ENCODE measurements around the gene GRK6.
"Not testable (repeated sequence)": the region's sequence is repeated elsewhere in the genome, so short reads cannot be mapped to it uniquely, and the experiment has no call there.

Gene GRK6

DNA sequence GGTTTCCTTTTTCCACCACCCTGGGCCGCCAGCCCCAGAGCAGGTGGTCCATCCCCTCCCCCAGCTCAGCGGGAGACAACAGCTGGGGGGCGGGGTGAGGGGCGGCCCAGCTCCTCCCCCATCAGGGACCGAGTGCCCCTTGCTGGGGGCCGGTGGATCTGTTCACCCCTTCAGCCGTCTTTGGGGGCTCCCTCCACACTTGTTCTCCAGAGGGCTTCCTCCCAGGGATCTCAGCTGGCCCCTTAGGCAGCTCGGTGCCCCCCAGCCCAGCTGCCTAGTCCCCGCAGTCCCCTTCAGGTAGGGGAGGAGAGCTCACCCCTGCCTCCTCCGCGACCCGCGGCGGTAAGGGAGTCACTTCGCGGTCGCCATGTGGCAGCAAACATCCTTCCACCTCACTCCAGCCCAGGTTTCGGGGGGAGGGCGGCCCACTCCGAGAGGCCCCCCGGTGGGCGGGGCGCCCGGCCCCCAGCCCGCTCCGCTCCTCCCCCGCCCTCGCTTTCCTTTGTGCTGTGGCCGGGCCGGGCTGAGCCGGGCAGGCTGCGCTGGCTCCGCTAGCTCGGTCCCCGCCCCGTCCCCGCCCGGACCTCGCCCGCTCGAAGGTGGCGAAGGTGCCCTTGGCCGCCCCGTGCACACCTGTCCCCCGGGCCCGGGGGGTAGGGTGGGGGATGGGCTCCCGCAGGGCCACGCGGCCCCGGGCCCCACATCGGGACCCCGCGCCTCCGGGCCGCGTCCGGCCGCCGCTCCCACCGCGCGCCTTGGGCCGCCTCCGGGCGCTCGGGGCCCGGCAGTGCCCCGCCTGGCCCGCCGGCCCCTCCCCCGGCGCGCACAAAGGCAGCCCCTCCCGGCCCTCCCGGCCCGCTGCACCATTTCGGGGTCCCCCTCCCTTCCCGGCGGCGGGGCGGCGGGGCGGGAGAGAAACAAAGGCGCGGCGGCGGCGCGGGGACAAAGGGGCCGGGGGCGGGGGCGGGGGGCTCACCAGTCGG lies 46.3 kb downstream of the GRK6 start:
- peak; percentile 62 for DNase-seq

DNA sequence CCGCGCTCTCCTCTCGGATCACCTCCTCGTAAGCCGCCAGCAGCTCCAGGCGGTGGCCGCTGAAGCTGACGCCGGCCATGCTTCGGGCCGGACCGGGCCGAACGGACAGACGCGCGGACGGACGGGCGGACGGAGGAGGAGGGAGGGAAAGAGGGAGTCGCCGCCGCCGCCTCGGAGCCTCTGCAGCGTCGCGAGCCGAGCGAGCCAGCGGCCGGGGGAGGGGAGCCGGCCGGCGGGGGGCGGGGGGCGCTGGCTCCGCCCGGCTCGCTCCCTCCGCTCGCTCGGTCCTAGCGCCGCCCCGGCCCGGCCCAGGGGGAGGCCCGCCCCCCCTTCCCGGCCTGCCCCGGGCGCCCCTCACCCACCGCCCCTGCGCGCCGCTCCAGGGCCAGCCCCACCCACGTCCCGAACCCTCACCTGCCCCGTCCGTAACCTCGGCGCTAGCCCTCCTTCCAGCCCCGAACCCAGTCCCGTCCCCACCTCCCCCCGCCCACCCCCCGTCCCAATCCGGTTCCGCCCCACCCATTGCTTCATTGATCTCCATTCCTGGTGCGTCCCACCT lies 47.0 kb downstream of the GRK6 start, which contains the start of gene DBN1:
Gene DBN1 (minus strand): TSS at position 192 of the 559 bp plus-strand sequence. CDS start 113 bp downstream, at position 79.
- DNase-seq: no peak

DNA sequence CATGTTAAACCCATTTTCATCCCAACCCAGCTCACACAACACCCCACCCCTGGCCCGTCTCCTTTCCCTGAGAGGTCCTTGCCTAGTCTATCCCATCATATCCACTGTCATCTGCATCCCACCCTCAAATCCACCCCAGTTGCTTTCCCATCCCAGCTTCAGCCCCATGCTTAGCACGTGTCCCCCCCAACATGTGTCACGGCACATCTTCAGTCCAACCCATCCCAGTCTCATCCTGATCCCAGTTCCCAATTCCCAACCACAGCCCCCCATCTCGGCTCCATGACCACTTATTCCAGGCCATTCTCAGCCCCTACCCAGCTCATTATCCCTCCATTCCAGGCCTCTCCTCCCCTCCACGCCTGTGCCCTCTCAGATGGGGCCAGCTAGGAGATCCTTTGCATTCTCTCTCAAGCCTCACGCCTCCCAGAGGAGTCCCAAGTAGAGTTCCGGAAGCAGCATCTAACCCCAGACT lies 47.6 kb downstream of the GRK6 start:
- no peak for DNase-seq

DNA sequence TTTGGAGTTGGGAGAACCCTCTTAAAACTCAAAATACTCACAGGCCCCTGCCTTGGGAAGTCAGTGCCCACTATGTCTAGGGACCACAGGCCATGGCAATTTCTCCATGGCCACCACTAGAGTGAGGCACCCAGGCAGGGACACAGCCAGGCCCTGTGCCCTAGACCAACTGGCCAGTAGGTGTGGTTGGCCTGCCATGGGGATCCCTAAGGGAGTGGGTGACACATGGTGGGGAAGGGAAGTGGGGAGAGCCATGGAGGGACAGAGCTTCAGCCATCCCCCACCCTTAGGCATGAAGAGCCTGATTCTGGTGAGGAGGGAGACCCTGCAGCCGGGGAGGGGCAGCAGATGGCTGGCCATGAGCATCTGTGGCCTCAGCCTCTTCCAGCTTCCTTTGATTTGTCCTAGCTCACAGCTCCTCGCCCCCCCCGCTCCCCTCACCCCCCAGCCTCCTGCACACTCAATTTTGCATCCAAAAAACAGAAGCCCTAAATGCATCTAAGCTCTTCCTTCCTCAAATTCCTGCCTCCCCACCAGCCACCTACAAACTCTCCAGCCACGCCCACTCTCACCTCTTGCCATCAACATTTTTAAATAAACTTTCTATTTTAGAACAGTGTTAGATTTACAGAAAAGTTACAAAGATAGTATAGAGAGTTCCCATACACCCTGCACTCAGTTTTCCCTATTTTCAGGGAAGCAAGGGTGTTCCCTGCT lies 48.5 kb downstream of the GRK6 start:
- no peak for DNase-seq

DNA sequence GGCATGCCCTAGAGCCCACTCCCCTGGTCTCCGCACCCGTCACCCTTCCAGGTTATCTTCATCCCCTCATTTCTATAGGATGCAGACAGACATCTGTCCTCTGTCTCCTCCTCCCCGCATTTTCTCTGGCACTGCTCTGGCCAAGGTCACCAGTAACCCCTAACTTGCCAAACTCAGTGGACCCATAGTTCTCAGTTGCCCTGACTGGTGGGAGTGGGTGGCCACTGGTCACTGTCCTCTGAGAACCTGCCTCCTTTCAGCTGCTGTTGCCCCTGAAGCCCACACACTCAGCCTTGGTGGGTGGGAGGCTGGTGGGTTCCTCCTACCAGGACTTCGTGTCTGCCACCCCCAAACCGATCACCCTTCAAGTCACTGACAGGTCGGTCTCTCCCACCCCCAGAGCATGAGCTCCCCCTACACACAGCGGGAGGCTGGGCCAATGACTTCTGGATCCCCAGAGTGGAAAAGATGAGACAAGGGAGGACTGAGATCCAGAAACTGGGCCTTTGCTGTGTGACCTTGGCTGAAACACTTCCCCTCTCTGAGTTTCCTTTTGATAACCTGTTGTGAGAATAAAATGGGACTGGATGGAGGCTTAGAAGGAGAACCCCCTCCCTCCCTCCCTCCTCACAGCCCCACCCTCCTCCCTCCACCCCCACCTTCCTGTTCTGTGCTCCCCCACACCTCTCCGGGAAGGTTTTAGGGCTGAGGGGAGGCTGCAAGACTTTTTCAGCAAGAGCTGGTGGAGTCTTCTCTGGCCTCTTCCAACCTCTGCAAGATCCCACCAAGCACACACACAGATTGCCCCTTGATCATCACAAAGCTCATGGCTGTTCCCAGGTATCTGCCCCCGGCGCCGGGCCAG lies 49.3 kb downstream of the GRK6 start:
- DNase-seq: no peak

DNA sequence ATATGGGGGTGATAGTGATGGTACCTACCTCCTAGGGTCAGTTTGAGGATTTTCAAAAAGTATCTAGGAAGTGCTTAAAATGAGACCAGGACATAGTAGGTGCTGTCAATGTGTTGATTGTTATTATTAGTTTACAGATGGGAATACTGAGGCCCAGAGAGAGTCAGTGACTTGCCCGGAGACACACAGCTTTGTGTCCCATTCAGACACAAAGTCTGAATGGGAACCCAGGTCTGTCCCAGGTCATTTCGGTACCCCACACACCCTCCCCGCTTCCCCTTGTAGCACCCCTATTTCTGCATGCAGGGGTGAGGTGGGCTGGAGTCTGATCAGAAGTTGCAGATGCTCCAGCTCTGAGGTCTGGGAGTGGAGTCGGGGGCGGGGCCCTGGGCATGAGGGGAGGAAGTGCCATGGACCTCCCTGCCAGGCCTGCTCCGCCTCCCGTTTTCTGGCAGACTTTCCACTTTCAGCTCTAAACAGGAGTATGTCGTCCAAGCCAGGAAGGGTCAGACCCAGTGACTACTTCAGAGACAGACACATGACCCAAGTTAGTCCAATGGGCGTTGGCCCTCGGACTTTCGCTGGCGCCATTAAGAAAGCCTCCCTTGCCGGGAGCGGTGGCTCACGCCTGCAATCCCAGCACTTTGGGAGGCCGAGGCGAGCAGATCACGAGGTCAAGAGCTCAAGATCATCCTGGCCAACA lies 50.2 kb downstream of the GRK6 start:
- no peak for DNase-seq

DNA sequence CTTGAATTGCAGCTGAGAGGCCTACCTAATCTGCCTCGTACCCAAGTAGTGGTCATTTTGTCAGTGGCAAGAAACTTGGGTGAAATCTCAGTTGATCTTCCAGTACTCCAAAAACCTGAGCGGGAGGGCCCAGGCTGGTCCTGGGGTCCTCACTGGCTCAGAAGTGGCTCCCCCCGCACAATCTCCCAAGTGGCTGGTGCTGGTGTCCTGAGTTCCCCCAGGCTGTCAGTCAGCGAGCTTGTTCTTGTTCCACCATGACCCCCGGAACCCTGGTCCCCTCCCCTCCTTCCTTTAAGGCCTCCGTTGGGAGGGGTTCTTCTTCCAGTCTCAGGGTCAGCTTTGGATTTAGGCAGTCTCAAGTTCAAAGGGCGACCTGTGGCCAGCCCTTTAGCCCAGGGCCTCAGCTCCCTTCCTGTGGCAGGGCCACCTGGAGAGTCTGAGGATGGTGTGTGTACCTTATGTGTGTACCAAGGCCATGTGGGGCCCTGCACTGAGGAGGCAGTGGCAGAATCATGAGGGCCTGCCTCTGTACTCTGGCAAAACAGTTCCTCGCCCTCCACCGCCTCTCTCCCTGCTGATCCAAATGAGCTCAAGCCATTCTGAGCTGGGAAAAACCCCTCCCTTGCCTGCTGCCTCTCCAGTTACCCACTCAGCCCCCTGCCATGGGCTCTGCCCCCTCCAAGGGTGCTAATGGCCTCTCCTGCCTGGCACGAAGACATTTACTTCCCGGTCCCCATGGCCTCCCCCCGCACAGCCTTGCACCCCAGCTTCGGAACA lies 51.4 kb downstream of the GRK6 start:
- DNase-seq: no peak

DNA sequence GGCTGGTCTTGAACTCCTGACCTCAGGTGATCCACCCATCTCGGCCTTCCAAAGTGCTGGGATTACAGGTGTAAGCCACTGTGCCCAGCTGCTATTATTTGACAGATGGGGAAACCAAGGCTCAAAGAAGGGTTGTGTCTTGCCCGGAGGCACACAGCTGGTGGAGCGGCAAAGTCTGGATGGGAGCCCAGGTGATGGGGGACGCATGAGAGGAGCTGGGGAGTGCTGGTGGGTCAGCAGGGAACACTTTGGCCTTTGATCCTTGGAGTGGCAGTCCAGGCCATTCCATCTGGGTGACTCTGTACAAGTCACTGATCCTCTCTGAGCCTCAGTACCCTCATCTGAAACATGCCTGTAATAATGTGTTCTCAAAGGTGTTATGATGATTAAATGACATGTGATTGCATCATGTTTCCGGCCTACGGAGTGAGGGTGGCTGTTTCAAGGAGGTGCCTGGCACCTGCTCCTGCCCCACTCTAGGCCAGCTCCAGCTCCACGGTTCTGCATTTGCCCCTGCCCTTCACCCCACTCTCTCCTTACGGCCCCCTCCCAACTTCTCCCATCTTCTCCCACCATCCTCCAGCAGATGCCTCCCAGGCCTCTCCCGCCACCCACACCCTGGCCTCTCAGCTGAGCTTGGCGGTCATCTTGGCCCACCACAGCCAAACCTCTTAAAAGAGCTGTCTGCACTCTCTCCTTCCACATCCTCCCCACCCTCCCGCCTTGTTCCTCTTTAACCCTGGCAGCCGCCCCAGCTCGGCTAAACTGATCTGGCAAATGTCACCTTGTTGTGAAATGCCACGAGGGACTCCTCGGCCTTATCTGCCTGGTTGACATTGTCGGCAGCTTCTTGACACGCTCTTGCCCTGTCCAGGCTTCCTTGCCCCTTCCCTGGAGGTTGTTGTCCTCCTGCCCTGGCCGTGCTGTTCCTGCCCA lies 52.5 kb downstream of the GRK6 start:
- DNase-seq: peak; percentile 23

DNA sequence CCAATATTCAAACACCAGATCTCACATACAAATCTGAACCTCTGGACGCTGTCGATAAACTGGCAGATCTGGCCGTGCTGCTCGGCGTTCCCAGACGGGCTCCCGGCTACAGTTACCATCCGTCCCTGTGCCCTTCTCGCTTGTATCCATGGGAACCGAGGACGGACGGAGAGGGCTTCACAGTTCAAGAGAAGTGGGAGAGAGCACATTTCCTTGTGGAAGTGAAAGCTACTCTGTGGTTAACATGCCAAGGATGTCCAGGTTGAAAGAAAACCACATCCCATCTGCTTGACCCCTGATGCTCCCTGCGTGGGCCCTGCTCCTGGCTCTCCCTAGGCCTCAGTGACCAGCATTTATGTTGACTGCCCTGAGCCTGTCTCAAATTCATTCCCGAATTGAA lies 53.3 kb downstream of the GRK6 start:
- DNase-seq: no peak

DNA sequence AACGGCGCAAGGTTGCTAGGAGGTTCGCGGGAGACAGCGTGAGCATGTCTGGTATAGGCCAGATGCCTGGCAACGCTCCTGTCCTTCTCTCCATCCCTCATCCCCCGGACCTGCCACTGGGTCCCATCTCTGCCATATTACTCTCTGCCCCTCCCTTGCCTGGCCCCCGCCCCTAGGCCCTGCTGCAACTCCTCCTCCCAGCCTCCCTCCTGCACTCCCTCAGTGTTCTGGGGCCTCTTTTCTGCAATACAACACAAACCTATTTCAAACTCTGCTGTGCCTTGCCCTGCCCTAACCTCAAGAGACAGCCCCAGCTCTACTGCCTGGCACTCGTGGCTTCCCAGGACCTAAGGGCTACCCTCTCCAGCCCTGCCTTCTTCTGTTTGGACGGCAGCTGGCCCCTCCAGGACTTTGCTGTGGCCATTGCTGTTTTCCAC lies 55.9 kb downstream of the GRK6 start:
- no peak for DNase-seq

DNA sequence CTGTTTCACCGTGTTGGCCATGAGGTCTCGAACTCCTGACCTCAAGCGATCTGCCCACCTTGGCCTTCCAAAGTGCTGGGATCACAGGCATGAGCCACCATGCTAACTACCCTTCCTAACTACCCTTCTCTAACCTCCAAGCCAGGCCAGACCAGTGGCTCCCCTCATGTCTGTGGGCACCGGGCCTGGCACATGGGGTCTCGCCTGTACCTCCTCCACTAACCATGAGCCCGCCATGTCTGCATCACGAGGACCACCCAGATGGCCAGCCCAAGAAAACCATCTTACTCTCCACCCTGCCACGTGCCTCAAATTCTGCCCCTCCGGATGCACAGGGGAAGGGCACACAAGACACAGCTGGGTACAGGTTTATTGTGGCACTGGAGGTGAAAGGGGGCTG lies 56.6 kb downstream of the GRK6 start:
- no peak for DNase-seq

DNA sequence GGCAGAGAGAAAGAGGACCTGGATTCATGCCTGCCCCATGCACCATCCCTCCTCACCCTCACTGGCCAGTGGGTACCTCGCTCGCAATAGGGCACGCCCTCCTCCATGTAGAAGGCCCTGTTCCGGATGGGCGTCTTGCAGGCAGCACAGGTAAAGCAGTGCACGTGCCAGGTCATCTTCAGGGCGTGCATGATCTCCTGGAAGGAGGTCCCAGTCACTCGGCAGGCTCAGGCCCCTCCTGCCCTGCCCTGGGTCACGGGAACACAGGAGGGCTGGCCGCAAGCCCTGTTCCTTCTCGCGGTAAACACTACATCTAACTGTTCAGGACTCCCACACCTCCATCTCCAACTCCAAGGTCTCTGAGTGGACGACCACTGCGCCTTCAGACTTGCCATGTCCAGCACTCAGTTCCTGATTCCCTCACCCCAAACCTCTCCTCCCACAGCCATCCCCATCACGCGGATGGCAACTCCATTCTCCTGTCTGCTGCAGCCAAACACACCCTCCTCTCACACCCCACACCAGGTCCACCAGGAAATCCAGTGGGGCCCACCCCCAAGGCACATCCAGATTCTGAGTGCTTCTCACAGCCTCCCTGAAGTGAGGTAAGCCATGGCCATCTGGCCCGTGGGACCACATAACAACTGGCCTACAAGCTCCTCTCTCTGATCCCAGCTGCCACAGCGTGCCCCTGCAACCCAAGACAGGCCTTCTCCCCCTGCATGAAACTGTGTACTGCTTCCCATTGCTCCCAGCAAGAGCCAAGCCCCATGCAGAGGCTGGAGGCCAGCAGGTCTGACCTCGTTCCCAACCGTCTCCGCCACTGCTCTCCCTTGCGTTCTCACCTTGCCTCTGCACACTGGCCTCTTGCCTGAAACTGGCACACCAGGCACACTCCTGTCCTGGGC lies 57.8 kb downstream of the GRK6 start:
- no peak for DNase-seq

DNA sequence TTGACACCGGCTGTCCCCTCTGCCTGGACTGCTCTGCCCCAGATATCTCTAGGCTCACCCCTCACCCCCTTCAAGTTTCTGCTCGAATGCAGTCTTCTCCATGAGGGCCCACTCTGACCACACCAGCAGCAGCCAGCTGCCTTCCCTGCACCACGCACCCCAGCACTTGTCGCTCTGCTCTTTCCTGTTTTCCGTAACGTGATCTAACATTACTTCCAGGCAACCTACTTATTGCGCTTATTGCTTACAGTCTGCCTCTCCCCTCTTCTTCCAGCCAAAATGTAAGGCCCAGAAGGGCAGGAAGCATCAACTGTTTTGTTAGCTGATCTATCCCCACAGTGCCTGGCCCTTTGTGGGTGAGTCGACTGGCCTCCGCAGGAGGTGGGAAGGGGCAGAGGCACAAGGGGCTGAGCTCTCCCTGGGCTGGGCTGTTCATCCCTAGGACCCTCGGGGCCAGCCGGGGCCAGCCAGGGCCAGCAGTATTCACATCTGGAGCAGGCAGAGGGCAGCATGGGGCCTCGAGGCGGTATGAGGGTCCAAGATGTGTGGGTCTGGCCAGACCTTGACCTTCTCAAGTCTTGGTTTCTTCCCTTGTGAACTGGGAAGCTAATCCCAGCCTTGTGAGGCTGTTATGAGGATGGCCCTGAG lies 58.5 kb downstream of the GRK6 start:
- DNase-seq: no peak

DNA sequence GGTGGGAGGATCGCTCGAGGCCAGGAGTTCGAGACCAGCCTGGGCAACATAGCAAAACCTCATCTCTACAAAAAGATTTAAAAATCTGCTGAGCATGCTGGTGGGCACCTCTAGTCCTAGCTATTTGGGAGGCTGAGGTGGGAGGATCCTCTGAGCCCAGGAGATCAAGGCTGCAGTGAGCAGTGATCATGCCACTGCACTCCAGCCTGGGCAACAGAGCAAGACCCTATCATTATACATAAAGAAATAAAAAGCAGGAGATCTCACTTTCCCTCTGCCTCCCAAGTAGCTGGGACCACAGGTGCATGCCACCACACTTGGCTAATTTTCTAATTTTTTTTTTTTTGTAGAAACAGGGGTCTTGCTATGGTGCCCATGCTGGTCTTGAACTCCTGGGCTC lies 59.3 kb downstream of the GRK6 start:
- DNase-seq: not testable (repeated sequence)

DNA sequence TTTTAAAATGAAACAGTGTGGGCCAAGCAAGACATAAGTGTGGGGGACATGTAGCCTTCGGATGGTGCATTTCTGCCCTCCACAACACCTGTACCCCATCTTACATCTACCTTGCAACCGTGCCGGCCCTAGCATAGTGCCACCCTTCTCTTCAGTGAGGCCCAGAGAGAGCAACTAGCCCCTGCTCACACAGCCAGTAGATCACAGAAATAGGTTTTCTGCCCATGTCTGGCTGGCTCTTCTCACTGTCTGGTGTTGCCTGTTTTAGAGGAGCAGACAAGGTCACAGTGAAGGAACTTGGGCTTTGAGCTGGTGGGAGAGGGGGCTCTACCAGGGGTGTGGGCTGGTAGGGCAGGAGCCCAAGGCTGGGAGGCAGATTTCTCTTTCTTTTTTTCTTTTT lies 59.8 kb downstream of the GRK6 start:
- no peak for DNase-seq

DNA sequence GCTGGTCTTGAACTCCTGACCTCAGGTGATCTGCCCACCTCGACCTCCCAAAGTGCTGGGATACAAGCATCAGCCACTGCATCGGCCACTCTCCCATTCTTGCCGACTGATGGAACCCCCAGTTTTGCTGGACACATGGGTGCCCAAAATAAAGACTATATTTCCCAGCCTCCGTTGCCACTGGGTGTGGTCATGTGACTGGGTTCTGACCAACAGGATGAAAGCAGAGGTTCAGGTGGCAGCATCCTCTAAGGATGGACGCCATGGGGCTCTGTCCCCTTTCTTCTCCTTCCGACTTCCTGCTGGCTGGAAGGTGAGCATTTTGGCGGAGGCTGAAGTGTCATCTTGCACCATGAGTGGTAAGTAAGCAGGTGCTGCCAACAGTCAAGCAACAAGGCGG lies 60.7 kb downstream of the GRK6 start:
- DNase-seq: no peak

DNA sequence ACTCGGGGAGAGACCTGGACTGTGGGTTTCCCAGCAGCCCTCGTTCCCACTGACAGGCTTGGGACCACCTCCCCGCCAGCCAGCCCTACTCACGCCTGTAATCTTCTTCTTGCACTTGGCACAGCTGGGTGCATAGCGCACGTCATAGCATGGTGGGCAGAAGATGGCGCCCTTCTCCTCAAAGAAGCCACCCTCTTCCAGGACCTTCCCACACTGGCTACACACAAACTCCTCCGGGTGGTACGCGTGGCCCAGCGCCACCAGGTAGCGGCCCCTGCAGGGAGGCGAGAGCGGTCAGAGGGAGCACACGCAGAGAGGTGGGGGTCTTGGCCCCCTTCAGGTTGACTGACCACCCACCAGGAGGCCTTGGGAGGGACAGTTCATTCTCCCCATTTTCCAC lies 61.5 kb downstream of the GRK6 start:
- DNase-seq: no peak

DNA sequence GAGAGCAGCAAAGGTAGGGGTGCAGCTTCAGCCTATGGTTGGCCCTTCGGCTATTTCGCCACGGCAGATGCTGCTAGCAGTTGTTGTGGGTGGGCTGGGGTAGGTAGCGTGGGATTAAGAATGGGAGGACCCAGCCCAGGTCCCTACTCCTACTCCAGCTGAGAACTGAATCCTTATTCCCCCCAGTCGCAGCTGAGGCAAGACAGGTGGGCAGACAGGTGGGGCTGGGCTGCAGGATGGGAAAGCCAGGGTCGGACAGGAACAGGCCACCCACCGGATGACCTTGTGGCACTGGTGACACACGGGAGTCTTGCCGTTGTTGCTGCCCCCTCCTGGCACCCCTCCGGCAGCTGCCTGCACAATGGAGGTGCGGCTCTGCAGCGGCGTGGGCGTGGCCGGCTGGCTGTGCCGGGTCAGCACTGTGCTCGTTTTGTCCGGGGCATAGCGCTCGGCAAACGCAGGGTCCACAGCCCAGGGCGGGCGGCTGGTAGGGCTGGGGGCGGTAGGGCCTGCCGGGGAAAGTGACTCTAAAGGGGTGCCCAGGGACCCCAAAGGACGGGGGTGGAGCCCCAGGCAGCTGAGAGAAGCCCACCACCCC lies 62.7 kb downstream of the GRK6 start:
- DNase-seq: no peak

Measured in CD4-positive, alpha-beta T cell treated with Interleukin-21 for 1 hour (primary cell).